Smooth muscle cell (in vitro differentiated cells): Measurements from ENCODE around the gene PPP1R7. TPM values are rescaled to one million over a fixed set of nuclear protein-coding genes. Genes with fewer than 3 reads are reported as not detected.

ENCODE experiments used
- DNase-seq: peaks from one replicate; lab custom pipeline; 2025; ENCODE audit not compliant: unreplicated experiment; lab: John Stamatoyannopoulos, UW
- H2AFZ ChIP-seq: fragments of 200-600 bp; sonication (generic); 2 replicates; pipeline ENCODE4 v1.6.0; 2016; ENCODE audit warnings: antibody characterized with exemption, low read depth, mild to moderate bottlenecking
- H3F3A ChIP-seq: fragments of 200-600 bp; sonication (generic); 2 replicates; pipeline ENCODE4 v1.6.0; 2017; ENCODE audit warnings: antibody characterized with exemption, low read depth
- H3K27ac ChIP-seq: fragments of 200-600 bp; sonication (generic); 2 replicates; pipeline ENCODE4 v1.5.1; 2016; ENCODE audit warnings: low read depth, mild to moderate bottlenecking
- H3K27me3 ChIP-seq: fragments of 200-600 bp; sonication (generic); 2 replicates; pipeline ENCODE4 v1.6.1; 2016; ENCODE audit warnings: low read depth, mild to moderate bottlenecking
- H3K36me3 ChIP-seq: fragments of 200-600 bp; sonication (generic); 2 replicates; pipeline ENCODE4 v1.5.1; 2016; ENCODE audit warnings: low read depth
- H3K4me1 ChIP-seq: fragments of 200-600 bp; sonication (generic); 2 replicates; pipeline ENCODE4 v1.5.1; 2016; ENCODE audit warnings: low read depth
- H3K4me2 ChIP-seq: fragments of 200-600 bp; sonication (generic); 2 replicates; pipeline ENCODE4 v1.6.0; 2016; ENCODE audit warnings: mild to moderate bottlenecking
- H3K4me3 ChIP-seq: fragments of 200-600 bp; sonication (generic); 2 replicates; pipeline ENCODE4 v1.5.1; 2016; ENCODE audit warnings: mild to moderate bottlenecking
- H3K79me2 ChIP-seq: fragments of 200-600 bp; sonication (generic); 2 replicates; pipeline ENCODE4 v1.6.0; 2016; ENCODE audit warnings: low read depth, mild to moderate bottlenecking
- H3K9ac ChIP-seq: fragments of 200-600 bp; sonication (generic); 2 replicates; pipeline ENCODE4 v1.6.0; 2016; ENCODE audit warnings: low read depth
- H3K9me3 ChIP-seq: fragments of 200-600 bp; sonication (generic); replicated peaks from 2 replicates; pipeline ENCODE4 v1.5.1; 2016; ENCODE audit warnings: low read depth
- H4K20me1 ChIP-seq: fragments of 200-600 bp; sonication (generic); 2 replicates; pipeline ENCODE4 v1.6.0; 2016; ENCODE audit warnings: low read depth
- CTCF ChIP-seq: fragments of 200-600 bp; sonication (generic); IDR thresholded peaks from 2 replicates; pipeline ENCODE4 v1.5.1; 2017; ENCODE audit warnings: borderline replicate concordance, mild to moderate bottlenecking, antibody characterized with exemption; ENCODE audit not compliant: insufficient read depth, poor library complexity, severe bottlenecking
- WGBS: methylation state at CpG from one replicate; pipeline ENCODE4 v1.1.7; 2016; ENCODE audit warnings: low lambda C conversion rate; 5-methylcytosine and 5-hydroxymethylcytosine counted together
- polyA plus RNA-seq: library from polyadenylated mRNA; unstranded; fragments of >200 nt; fragmentation: Nextera tagmentation; extraction: Ambion mirVana; gene quantifications from 2 replicates; pipeline ENCODE4 v1.2.1, GENCODE V29; 2016
- total RNA-seq: library from RNA; depleted of rRNA; stranded (reverse); fragments of >200 nt; gene quantifications from 2 replicates; pipeline ENCODE4 v1.2.3, GENCODE V29; 2014

PPP1R7 gene
- total and polyA plus RNA-seq, 2 experiments from 2014 or later, result 54.3 to 74.9 TPM

- no peaks in the 10 kb centered on the region for H3K79me2 ChIP-seq
- H2AFZ ChIP-seq, result no peak overlapping the region
- DNase-seq, result no peak
- H3K36me3 ChIP-seq, result no peaks in the 10 kb centered on the region
- H3K9ac ChIP-seq, result no peak overlapping the region
- no peak for TF ChIP-seq CTCF
- no peaks in the 10 kb centered on the region for H3F3A ChIP-seq
- no peaks in the 10 kb centered on the region for H4K20me1 ChIP-seq
- no peaks in the 10 kb centered on the region for H3K9me3 ChIP-seq
- H3K4me3 ChIP-seq, result no peak overlapping the region
- no peaks in the 10 kb centered on the region for H3K27me3 ChIP-seq
- no peak overlapping the region for H3K4me2 ChIP-seq
- H3K27ac ChIP-seq, result no peak overlapping the region
- H3K4me1 ChIP-seq, result no peaks in the 10 kb centered on the region
- WGBS, result 97% methylated on average over 2 of the region's 2 CpGs
These were observed 29.8 kb upstream of the PPP1R7 start for GRCh38 chr2:241120440-241120839.

GRCh38 chr2:241121008-241121407, 29.3 kb upstream of the PPP1R7 start:
- Histone ChIP-seq H2AFZ (no peak overlapping the region), H3K9me3 (no peaks in the 10 kb centered on the region), H3K4me3 (no peak overlapping the region), H3K79me2 (no peaks in the 10 kb centered on the region), H3F3A (no peaks in the 10 kb centered on the region), H3K9ac (no peak overlapping the region), H3K27me3 (no peaks in the 10 kb centered on the region), H3K4me2 (no peak overlapping the region), H3K27ac (no peak overlapping the region), H3K36me3 (no peaks in the 10 kb centered on the region), H3K4me1 (no peaks in the 10 kb centered on the region), H4K20me1 (no peaks in the 10 kb centered on the region)
- TF ChIP-seq CTCF, result no peak
- WGBS, result 95% methylated on average over 5 of the region's 5 CpGs
- no peak for DNase-seq

DNA sequence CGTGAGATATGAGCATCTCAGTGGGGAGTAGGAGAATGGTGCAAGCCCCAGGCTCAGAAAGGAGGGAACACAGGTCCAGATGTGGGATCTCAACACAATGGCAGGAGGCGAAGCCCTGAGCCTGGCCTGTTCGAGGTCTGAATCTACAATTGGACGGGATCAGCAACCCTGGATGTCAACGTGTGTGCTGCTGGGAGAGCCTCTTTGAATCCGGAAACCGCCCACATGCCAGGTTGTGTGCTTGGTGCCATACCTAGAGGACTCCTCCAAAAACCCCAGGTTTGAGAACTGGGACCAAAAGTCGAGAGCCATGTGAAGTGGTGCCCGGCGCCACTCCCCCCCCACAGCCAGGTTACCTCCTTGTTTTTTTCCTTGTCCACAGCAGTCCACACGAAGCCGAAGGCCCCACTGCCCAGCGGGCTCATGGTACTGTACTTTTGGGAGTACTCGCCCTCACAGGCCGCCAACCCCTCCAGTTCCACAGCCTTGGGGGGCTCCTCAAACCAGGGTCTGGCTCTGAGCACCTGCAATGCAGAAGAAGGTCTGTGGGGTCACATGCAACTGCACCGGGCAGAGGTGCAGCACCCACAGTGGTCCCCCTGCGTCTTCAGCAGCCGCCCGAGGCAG, 27.8 kb upstream of the PPP1R7 start:
- Histone ChIP-seq H2AFZ (no peak overlapping the region), H3K27ac (no peak overlapping the region), H3K4me3 (no peak overlapping the region), H4K20me1 (no peaks in the 10 kb centered on the region), H3K4me2 (no peak overlapping the region), H3K9ac (no peak overlapping the region), H3K79me2 (no peaks in the 10 kb centered on the region), H3K27me3 (no peaks in the 10 kb centered on the region), H3K9me3 (no peaks in the 10 kb centered on the region), H3F3A (no peaks in the 10 kb centered on the region), H3K4me1 (no peaks in the 10 kb centered on the region), H3K36me3 (no peaks in the 10 kb centered on the region)
- DNase-seq, result no peak
- TF ChIP-seq CTCF, result no peak
- WGBS, result 97% methylated on average over 19 of the region's 19 CpGs
